ENCODE measurements around the gene SH3PXD2A. TPM values are rescaled to one million over a fixed set of nuclear protein-coding genes. Genes with fewer than 3 reads are reported as not detected.

SH3PXD2A gene
- polyA plus RNA-seq, 1 experiment = 50.2 TPM

DNA sequence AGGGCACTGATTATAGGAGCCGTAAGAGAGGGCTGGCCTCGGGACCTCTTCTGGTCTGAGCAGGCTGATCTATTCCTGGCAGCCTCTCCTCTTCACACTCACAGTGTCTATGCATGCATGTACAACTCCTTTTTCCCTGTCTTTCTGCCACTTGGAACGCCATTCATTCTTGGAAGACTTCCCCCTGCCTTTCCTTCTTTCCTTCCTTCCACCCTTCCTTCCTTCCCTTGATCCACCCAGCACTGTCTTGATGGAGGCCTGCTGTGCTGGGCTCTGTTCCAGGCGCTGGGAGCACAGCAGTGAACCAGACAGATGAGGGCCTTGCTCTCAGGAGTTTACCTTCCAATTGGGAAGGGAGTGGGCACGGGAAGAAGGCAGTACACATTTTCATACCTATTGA, 114.8 kb downstream of the SH3PXD2A start:
- H3K27me3 ChIP-seq (ENCODE audit: control insufficient read depth, insufficient read depth, low read length) = no peaks in the 10 kb centered on the region
- H3K36me3 ChIP-seq (ENCODE audit: control insufficient read depth, insufficient read depth, low read length) = no peaks in the 10 kb centered on the region
- DNase-seq (ENCODE audit: low read depth) = no peak
- POLR2A ChIA-PET = no interaction called here
- CTCF ChIA-PET = interaction anchor here (1.0 to 1.7 kb wide), 4 partner anchors 27 to 118 kb away, joined by 3 to 8 read pairs (median 4); no protein-coding TSS in a partner anchor
- H3K4me3 ChIP-seq (ENCODE audit: low read depth, low read length) = no peak overlapping the region
- TF ChIP-seq CTCF (IDR thresholded peaks at IDR 0.05; ENCODE audit: insufficient read depth, low read depth, low read length) = no peak

DNA sequence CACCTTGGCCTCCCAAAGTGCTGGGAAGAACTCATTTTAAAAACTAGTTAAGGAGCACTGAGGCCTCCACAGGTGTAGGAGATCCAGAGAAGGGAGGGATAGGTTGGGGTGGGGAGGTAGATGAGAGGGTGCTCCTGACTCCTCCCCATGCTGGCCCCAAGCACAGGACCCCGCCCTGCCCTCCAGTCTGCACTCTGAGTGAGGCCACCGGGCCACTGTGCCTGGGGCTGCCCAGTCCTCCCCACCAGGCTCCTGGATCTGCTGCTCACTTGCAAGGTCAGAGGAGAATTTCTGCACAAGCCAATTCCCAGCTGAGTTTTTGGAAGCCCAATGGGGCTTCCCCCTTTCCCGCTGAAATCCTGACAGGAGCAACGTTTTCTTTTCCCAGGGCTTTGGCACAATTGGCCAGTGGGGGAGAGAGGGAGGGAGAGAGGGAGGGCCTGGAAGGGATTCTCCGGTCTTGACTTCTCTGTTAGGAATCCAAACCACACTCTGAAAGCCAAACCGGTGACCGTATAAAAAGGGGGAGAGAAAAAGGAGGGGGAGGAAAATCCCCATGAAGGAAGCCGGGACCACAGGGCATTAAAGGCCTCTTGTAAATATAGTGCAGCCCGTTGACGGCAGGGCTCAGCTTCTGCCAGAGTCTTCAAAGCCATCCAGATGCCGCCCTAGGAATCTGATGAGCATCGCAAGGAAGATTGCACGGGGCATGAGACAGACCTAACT, 116.2 kb downstream of the SH3PXD2A start:
- H3K36me3 ChIP-seq (ENCODE audit: control insufficient read depth, insufficient read depth, low read length) = no peaks in the 10 kb centered on the region
- POLR2A ChIA-PET = interaction anchor here (1.1 kb wide), 1 partner anchor 42 kb away, joined by 3 read pairs; no protein-coding TSS in a partner anchor
- CTCF ChIA-PET = interaction anchor here (0.6 to 2.2 kb wide), 7 partner anchors 14 to 147 kb away, joined by 3 to 8 read pairs (median 5); partner anchors contain the start of gene SH3PXD2A
- no peak for TF ChIP-seq CTCF (IDR thresholded peaks at IDR 0.05; ENCODE audit: insufficient read depth, low read depth, low read length)
- H3K27me3 ChIP-seq (ENCODE audit: control insufficient read depth, insufficient read depth, low read length) = no peaks in the 10 kb centered on the region
- DNase-seq (ENCODE audit: low read depth) = peak; percentile 98
- no peak overlapping the region for H3K4me3 ChIP-seq (ENCODE audit: low read depth, low read length)

GRCh38 chr10:103737735-103738367, 117.5 kb downstream of the SH3PXD2A start:
- Histone ChIP-seq H3K4me3 (ENCODE audit: low read depth, low read length) (no peak overlapping the region), H3K27me3 (ENCODE audit: control insufficient read depth, insufficient read depth, low read length) (no peaks in the 10 kb centered on the region), H3K36me3 (ENCODE audit: control insufficient read depth, insufficient read depth, low read length) (no peaks in the 10 kb centered on the region)
- DNase-seq (ENCODE audit: low read depth) = no peak
- no peak for TF ChIP-seq CTCF (IDR thresholded peaks at IDR 0.05; ENCODE audit: insufficient read depth, low read depth, low read length)
- ChIA-PET POLR2A (interaction anchor here (1.1 kb wide), 1 partner anchor 44 kb away, joined by 3 read pairs; no protein-coding TSS in a partner anchor), CTCF (interaction anchor here (2.2 kb wide), 1 partner anchor 28 kb away, joined by 5 read pairs; no protein-coding TSS in a partner anchor)

GRCh38 chr10:103736763-103737162, 118.6 kb downstream of the SH3PXD2A start:
- CTCF ChIA-PET = interaction anchor here (1.1 kb wide), 1 partner anchor 27 kb away, joined by 3 read pairs; no protein-coding TSS in a partner anchor
- DNase-seq (ENCODE audit: low read depth) = no peak
- Histone ChIP-seq H3K36me3 (ENCODE audit: control insufficient read depth, insufficient read depth, low read length) (no peaks in the 10 kb centered on the region), H3K4me3 (ENCODE audit: low read depth, low read length) (no peak overlapping the region), H3K27me3 (ENCODE audit: control insufficient read depth, insufficient read depth, low read length) (no peaks in the 10 kb centered on the region)
- POLR2A ChIA-PET = no interaction called here
- TF ChIP-seq CTCF (IDR thresholded peaks at IDR 0.05; ENCODE audit: insufficient read depth, low read depth, low read length) = no peak

GRCh38 chr10:103736044-103736443, 119.3 kb downstream of the SH3PXD2A start:
- DNase-seq (ENCODE audit: low read depth) = no peak
- TF ChIP-seq CTCF (IDR thresholded peaks at IDR 0.05; ENCODE audit: insufficient read depth, low read depth, low read length) = no peak
- ChIA-PET CTCF (interaction anchor here (1.1 kb wide), 1 partner anchor 27 kb away, joined by 3 read pairs; no protein-coding TSS in a partner anchor), POLR2A (no interaction called here)
- Histone ChIP-seq H3K36me3 (ENCODE audit: control insufficient read depth, insufficient read depth, low read length) (no peaks in the 10 kb centered on the region), H3K27me3 (ENCODE audit: control insufficient read depth, insufficient read depth, low read length) (no peaks in the 10 kb centered on the region), H3K4me3 (ENCODE audit: low read depth, low read length) (no peak overlapping the region)

Measured in BJ (cell line).